Lower leg skin (tissue), 4 donors: ENCODE results near the gene MAPK4. TPM values are rescaled to one million over a fixed set of nuclear protein-coding genes. Genes with fewer than 3 reads are reported as not detected.
"Not testable (repeated sequence)": the region's sequence is repeated elsewhere in the genome, so short reads cannot be mapped to it uniquely, and the experiment has no call there.

Experiments
- DNase-seq, 2 donors: peaks; one replicate each; pipeline ENCODE4 v3.0.0-alpha.2; 2019; ENCODE audit warnings: low spot score in 2 of 2
- H3K4me3 ChIP-seq: fragments of 200-600 bp; sonication (generic); 2 replicates; pipeline ENCODE4 v1.5.1; 2017; ENCODE audit warnings: mild to moderate bottlenecking, low read depth; ENCODE audit not compliant: poor library complexity, severe bottlenecking
- CTCF ChIP-seq, 3 donors: fragments of 450-650 bp; IDR thresholded peaks; one replicate each; pipeline ENCODE4 v1.5.1; 2016; ENCODE audit warnings: antibody characterized with exemption in 3 of 3, mild to moderate bottlenecking in 3 of 3, moderate library complexity in 2 of 3
- POLR2A ChIP-seq, 2 donors: fragments of 450-650 bp; IDR thresholded peaks; one replicate each; pipeline ENCODE4 v1.6.1; 2016 to 2017; ENCODE audit warnings: antibody characterized with exemption in 2 of 2, mild to moderate bottlenecking in 1 of 2, moderate library complexity in 1 of 2
- WGBS, 2 donors: methylation state at CpG; one replicate each; pipeline ENCODE4 v1.1.5; 2018; 5-methylcytosine and 5-hydroxymethylcytosine counted together
- intact Hi-C: fragments of 100-400 bp; cut with DNase I; formaldehyde crosslinking; loops from one replicate; pipeline ENCODE4 v1.15.0; 2023; ENCODE audit warnings: low total_unique reads
- total RNA-seq, 4 donors: library from RNA; depleted of rRNA; stranded (reverse); fragments of >200 nt; gene quantifications; one replicate each; pipeline ENCODE4 v1.1.0, GENCODE V29; 2016

MAPK4 gene
- total RNA-seq, 4 donors from 2014 or later = 0.46 to 5.3 (median 2.5) TPM

GRCh38 chr18:50558948-50559751 lies 737 bp upstream of the MAPK4 start:
- intact Hi-C loops = no loop called here
- TF ChIP-seq POLR2A (IDR thresholded peaks at IDR 0.05) = no peak
- 15 to 23% methylated on average over 38 to 53 of the region's 53 CpGs for WGBS, 2 donors
- no peak for DNase-seq
- H3K4me3 ChIP-seq = no peak overlapping the region

- WGBS, 2 donors = 9% methylated on average over 35 to 36 of the region's 49 CpGs
- intact Hi-C loops = no loop called here
- no peak for DNase-seq
- TF ChIP-seq CTCF (IDR thresholded peaks at IDR 0.05) = no peak
- no peak for TF ChIP-seq POLR2A (IDR thresholded peaks at IDR 0.05)
- peak overlapping the region; percentile 10 for H3K4me3 ChIP-seq
Observed at GRCh38 chr18:50560681-50561629, 1.1 kb downstream of the MAPK4 start.

GRCh38 chr18:50562258-50562657 lies 2.4 kb downstream of the MAPK4 start:
- intact Hi-C loops, H3K4me3 ChIP-seq, DNase-seq: not testable (repeated sequence)
- 90 to 92% methylated on average over 1 of the region's 1 CpG for WGBS, 2 donors

GRCh38 chr18:50562686-50563085 lies 2.8 kb downstream of the MAPK4 start:
- intact Hi-C loops = no loop called here
- WGBS, 2 donors = 89 to 91% methylated on average over 3 of the region's 3 CpGs
- no peak overlapping the region for H3K4me3 ChIP-seq
- TF ChIP-seq CTCF (IDR thresholded peaks at IDR 0.05) (no peak), POLR2A (IDR thresholded peaks at IDR 0.05) (no peak)
- no peak for DNase-seq

GRCh38 chr18:50563376-50563775 lies 3.5 kb downstream of the MAPK4 start:
- TF ChIP-seq POLR2A (IDR thresholded peaks at IDR 0.05) = no peak
- TF ChIP-seq CTCF (IDR thresholded peaks at IDR 0.05) = no peak
- H3K4me3 ChIP-seq = no peak overlapping the region
- intact Hi-C loops = no loop called here
- no peak for DNase-seq
- WGBS, 2 donors = 74 to 78% methylated on average over 3 of the region's 3 CpGs

- DNase-seq = no peak
- no peak overlapping the region for H3K4me3 ChIP-seq
- intact Hi-C loops = no loop called here
Observed at GRCh38 chr18:50569930-50570329, 10.0 kb downstream of the MAPK4 start.

More at GRCh38 chr18:50569930-50570329, 10.0 kb downstream of the MAPK4 start:
- TF ChIP-seq CTCF (IDR thresholded peaks at IDR 0.05) (no peak), POLR2A (IDR thresholded peaks at IDR 0.05) (no peak)
